Gastrocnemius medialis (tissue), 4 donors: ENCODE data around the gene IFT122. TPM values are rescaled to one million over a fixed set of nuclear protein-coding genes. Genes with fewer than 3 reads are reported as not detected.

Experiments
- ATAC-seq, 2 donors: fragments of 150-250 bp; one replicate each; pipeline ENCODE4 v1.9.1; 2016
- DNase-seq, 2 donors: peaks; one replicate each; pipeline ENCODE4 v3.0.0-alpha.2; 2019
- H3K27ac ChIP-seq, 4 donors: fragments of 200-600 bp; sonication (generic); 1 replicate in 1 of 4; 2 replicates in 3 of 4; pipeline ENCODE4 v1.5.1; 2016 to 2018; ENCODE audit warnings: mild to moderate bottlenecking in 2 of 4, moderate library complexity in 1 of 4
- H3K27me3 ChIP-seq, 3 donors: fragments of 200-600 bp; sonication (generic) in 2 of 3; 1 replicate in 1 of 3; 2 replicates in 2 of 3; pipeline versions ENCODE4 v1.5.1 to v1.6.0; 2016 to 2019; ENCODE audit warnings: mild to moderate bottlenecking in 1 of 3, moderate library complexity in 1 of 3
- H3K36me3 ChIP-seq, 2 donors: fragments of 200-600 bp; sonication (generic) in 1 of 2; one replicate each; pipeline ENCODE4 v1.5.1; 2017 to 2018
- H3K4me1 ChIP-seq, 2 donors: fragments of 200-600 bp; sonication (generic) in 1 of 2; one replicate each; pipeline ENCODE4 v1.5.1; 2016 to 2017; ENCODE audit warnings: mild to moderate bottlenecking in 2 of 2
- H3K4me3 ChIP-seq, 4 donors: fragments of 200-600 bp; sonication (generic) in 3 of 4; 1 replicate in 1 of 4; 2 replicates in 3 of 4; pipeline ENCODE4 v1.5.1; 2016 to 2019; ENCODE audit warnings: mild to moderate bottlenecking in 2 of 4
- H3K9me3 ChIP-seq, 3 donors: fragments of 200-600 bp; sonication (generic) in 2 of 3; 1 replicate in 1 of 3; 2 replicates in 2 of 3; pipeline ENCODE4 v1.5.1; 2016 to 2019
- POLR2A ChIP-seq, 2 donors: fragments of 450-650 bp; IDR thresholded peaks; one replicate each; pipeline ENCODE4 v1.6.1; 2017; ENCODE audit warnings: antibody characterized with exemption in 2 of 2, mild to moderate bottlenecking in 2 of 2, moderate library complexity in 2 of 2
- in situ Hi-C, 4 donors: fragments of 200-750 bp; cut with MboI; loops; one replicate each; pipeline versions ENCODE4 v1.15.0 to v1.8.0; 2017; ENCODE audit warnings: low sequenced_read_pairs in 4 of 4
- intact Hi-C: fragments of 100-400 bp; cut with DNase I; formaldehyde crosslinking; loops from one replicate; pipeline ENCODE4 v1.15.1; 2023; ENCODE audit warnings: low total_unique reads
- total RNA-seq, 4 donors: library from RNA; depleted of rRNA; stranded (reverse); fragments of >200 nt; gene quantifications; one replicate each; pipeline versions ENCODE4 v1.1.0 to v1.2.3, GENCODE V29; 2016
- TF ChIP-seq, protein P1 (sequence below), 5 experiments: fragments of 450-650 bp in 3 of 5; fragments of 200-600 bp in 2 of 5; sonication (generic) in 2 of 5; IDR thresholded peaks in 4 of 5; conservative IDR thresholded peaks in 1 of 5; 1 replicate in 4 of 5; 2 replicates in 1 of 5; pipeline ENCODE4 v1.5.1; 2016 to 2019; ENCODE audit warnings: antibody characterized with exemption in 5 of 5, mild to moderate bottlenecking in 3 of 5, moderate library complexity in 3 of 5

Gene IFT122
- total RNA-seq, 4 donors from 2014 or later: 4.6 to 16.4 (median 5.9) TPM

DNA sequence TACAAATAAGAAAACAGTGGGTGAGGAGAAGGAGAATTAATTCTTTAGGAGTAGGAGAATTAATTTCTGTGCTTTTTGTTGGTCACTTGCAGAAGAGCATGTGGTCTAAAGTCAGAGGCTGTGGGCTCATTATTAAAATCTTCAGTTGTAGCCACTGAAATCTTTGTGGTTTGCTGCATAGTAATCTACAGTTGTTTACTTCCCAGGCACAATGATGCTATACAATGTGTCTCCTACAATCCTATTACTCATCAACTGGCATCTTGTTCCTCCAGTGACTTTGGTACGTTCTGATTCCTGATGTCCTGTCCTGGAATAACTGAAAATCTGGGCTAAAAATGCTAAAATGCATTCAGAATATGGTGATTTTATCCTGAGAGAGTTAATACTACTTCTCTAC, 21.0 kb downstream of the IFT122 start:
- no peak for TF ChIP-seq POLR2A (IDR thresholded peaks at IDR 0.05)
- TF ChIP-seq, protein P1, sequence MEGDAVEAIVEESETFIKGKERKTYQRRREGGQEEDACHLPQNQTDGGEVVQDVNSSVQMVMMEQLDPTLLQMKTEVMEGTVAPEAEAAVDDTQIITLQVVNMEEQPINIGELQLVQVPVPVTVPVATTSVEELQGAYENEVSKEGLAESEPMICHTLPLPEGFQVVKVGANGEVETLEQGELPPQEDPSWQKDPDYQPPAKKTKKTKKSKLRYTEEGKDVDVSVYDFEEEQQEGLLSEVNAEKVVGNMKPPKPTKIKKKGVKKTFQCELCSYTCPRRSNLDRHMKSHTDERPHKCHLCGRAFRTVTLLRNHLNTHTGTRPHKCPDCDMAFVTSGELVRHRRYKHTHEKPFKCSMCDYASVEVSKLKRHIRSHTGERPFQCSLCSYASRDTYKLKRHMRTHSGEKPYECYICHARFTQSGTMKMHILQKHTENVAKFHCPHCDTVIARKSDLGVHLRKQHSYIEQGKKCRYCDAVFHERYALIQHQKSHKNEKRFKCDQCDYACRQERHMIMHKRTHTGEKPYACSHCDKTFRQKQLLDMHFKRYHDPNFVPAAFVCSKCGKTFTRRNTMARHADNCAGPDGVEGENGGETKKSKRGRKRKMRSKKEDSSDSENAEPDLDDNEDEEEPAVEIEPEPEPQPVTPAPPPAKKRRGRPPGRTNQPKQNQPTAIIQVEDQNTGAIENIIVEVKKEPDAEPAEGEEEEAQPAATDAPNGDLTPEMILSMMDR (IDR thresholded peaks at IDR 0.05 in 4 of 5, conservative IDR thresholded peaks at IDR 0.05 in 1 of 5): no peak
- H3K4me1 ChIP-seq: no peaks in the 10 kb centered on the region
- H3K9me3 ChIP-seq: no peaks in the 10 kb centered on the region
- H3K27ac ChIP-seq: no peak overlapping the region
- ATAC-seq: no peak
- intact Hi-C loops (no loop called here), in situ Hi-C loops (no loop called here)
- no peak overlapping the region for H3K4me3 ChIP-seq
- no peak for DNase-seq
- no peaks in the 10 kb centered on the region for H3K36me3 ChIP-seq
- no peaks in the 10 kb centered on the region for H3K27me3 ChIP-seq

- H3K36me3 ChIP-seq: no peaks in the 10 kb centered on the region
- intact Hi-C loops: no loop called here
- DNase-seq: no peak
Observed at GRCh38 chr3:129461461-129462146, 21.6 kb downstream of the IFT122 start.

DNA sequence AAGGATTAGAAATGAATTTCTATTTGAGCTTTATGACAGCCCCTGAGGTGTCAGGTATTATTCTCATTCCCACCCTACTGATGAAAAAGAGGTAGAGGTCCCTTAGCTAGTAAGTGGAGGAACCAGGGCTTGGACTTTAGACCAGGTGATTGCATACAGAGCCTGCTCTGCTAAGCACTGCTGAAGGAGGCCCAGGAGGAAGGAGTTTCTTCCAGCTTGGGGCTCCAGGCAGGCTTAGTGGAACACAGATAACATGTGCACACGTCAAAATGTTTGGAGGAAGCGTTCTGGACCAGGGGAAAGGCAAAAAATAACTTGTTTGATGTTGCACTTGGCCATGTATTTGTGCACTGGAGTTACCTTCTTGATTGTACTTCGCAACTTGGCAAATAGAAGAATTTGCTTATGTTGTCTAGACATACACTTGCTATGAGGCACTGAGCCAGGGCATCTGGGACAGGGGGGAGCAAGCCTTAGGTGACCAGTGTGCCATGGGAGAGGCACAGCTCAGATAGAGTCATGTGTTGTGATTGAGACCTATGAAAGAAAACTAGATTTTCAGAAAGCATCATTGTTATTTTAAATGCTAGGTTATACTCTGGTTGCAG, 22.4 kb downstream of the IFT122 start:
- TF ChIP-seq POLR2A (IDR thresholded peaks at IDR 0.05): no peak
- TF ChIP-seq, protein P1 (IDR thresholded peaks at IDR 0.05 in 4 of 5, conservative IDR thresholded peaks at IDR 0.05 in 1 of 5): no peak
- ATAC-seq (no peak), DNase-seq (no peak)
- Histone ChIP-seq H3K4me1 (no peaks in the 10 kb centered on the region), H3K27me3 (no peaks in the 10 kb centered on the region), H3K36me3 (no peaks in the 10 kb centered on the region), H3K27ac (no peak overlapping the region), H3K9me3 (no peaks in the 10 kb centered on the region), H3K4me3 (no peak overlapping the region)
- intact Hi-C loops: no loop called here
- in situ Hi-C loops: no loop called here

More at GRCh38 chr3:129461461-129462146, 21.6 kb downstream of the IFT122 start:
- no peak for TF ChIP-seq POLR2A (IDR thresholded peaks at IDR 0.05)
- TF ChIP-seq, protein P1 (IDR thresholded peaks at IDR 0.05 in 4 of 5, conservative IDR thresholded peaks at IDR 0.05 in 1 of 5): no peak
- no peak overlapping the region for H3K27ac ChIP-seq
- no peak for ATAC-seq
- no peaks in the 10 kb centered on the region for H3K27me3 ChIP-seq
- no peaks in the 10 kb centered on the region for H3K9me3 ChIP-seq
- H3K4me3 ChIP-seq: no peak overlapping the region
- no peaks in the 10 kb centered on the region for H3K4me1 ChIP-seq
- in situ Hi-C loops: no loop called here

DNA sequence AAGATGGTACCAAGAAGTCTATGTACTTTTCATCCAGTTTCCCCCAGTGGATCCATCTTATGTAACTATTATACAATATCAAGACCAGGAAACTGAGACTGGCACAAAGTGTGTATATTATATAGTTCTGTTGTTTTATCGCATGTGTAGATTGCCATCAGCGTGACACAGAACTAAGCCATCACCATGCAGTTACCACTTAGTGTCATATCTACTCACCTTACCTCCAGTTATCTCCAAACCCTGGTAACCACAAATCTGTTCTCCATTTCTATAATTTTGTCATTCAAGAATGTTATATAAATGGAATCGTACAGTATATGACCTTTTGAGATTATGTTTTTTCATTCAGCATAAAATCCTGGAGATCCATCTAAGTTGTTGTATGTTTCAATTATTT, 23.1 kb downstream of the IFT122 start:
- intact Hi-C loops: no loop called here
- in situ Hi-C loops: no loop called here

More for the DNA sequence above, 23.1 kb downstream of the IFT122 start:
- H3K27ac ChIP-seq: no peak overlapping the region
- no peak overlapping the region for H3K4me3 ChIP-seq
- TF ChIP-seq POLR2A (IDR thresholded peaks at IDR 0.05): no peak
- TF ChIP-seq, protein P1 (IDR thresholded peaks at IDR 0.05 in 4 of 5, conservative IDR thresholded peaks at IDR 0.05 in 1 of 5): no peak
- no peaks in the 10 kb centered on the region for H3K27me3 ChIP-seq
- DNase-seq (no peak), ATAC-seq (no peak)
- H3K4me1 ChIP-seq: no peaks in the 10 kb centered on the region
- no peaks in the 10 kb centered on the region for H3K36me3 ChIP-seq
- H3K9me3 ChIP-seq: no peaks in the 10 kb centered on the region
